ENCODE data around the gene PEX5L. TPM values are rescaled to one million over a fixed set of nuclear protein-coding genes. Genes with fewer than 3 reads are reported as not detected.

Gene PEX5L
- total and polyA plus RNA-seq, 4 experiments from 2014 or later, result 0.06 TPM; not detected in 3

GRCh38 chr3:179945569-179945968 lies 91.2 kb downstream of the PEX5L start:
- intact Hi-C loops (cut with micrococcal nuclease), result no loop called here
- CTCF ChIA-PET (ENCODE audit: partially characterized antibody), result interaction anchor here (0.8 kb wide), 1 partner anchor 13 kb away, joined by 3 read pairs; no protein-coding TSS in a partner anchor
- Histone ChIP-seq H3K27ac (ENCODE audit: low read depth, low read length) (no peak overlapping the region), H3K36me3 (ENCODE audit: insufficient read depth, low read length) (no peaks in the 10 kb centered on the region), H3K9me3 (ENCODE audit: control insufficient read depth in 1 of 2, low read length in 2 of 2) (no peaks in the 10 kb centered on the region), H3K4me3 (ENCODE audit: low read length in 2 of 2) (no peak overlapping the region), H3K4me1 (ENCODE audit: insufficient read depth, low read length) (no peaks in the 10 kb centered on the region), H3K27me3 (ENCODE audit: insufficient read depth, low read length) (no peaks in the 10 kb centered on the region)
- H3K9me3 Mint-ChIP-seq, result no peaks in the 10 kb centered on the region
- H3K27ac Mint-ChIP-seq, result no peak overlapping the region
- H3K4me3 Mint-ChIP-seq, result no peak overlapping the region
- peaks cover 0 to 2% (median 0%) of the 10 kb centered on the region in 4 donors for H3K4me1 Mint-ChIP-seq
- no peak for DNase-seq
- POLR2A ChIA-PET (ENCODE audit: partially characterized antibody), result no interaction called here
- peaks cover 8 to 19% of the 10 kb centered on the region in 2 donors for H3K27me3 Mint-ChIP-seq
- no peaks in the 10 kb centered on the region for H3K36me3 Mint-ChIP-seq

DNA sequence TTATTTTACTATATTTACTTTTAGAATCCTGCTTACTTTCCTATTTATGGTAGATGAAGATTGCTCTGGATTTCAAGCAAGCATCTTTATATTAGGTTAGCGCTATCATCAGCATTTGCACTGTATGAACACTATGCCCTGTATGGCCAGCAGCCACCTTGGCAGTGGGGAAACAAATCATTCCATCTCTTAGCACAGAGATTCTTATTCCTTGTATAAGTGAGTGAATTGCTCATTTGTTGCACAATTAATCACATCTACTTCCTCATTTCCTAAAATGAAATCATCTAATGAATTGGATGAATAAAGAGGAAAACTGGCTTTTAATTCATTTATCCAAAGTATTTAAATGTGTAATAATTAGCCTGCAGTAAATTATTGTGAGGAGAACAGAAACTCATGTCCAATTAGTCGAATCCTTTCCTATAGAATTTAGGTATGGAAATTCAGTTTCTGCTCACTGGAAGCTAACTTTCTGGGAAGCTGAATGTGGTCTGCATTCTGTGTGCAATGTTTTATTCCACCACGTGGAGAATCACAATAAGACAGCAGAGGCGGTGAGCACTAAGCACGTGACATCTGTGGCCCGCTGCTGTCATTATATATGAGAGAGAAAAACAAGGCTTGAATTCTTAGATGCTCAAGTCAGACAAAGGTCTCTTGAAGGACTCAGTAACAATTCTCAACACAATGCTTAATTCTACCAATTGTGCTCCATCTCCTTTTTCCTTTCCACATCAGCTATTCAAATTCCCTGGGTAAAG lies 93.4 kb downstream of the PEX5L start:
- H3K4me1 ChIP-seq (ENCODE audit: insufficient read depth, low read length), result no peaks in the 10 kb centered on the region
- ChIA-PET POLR2A (ENCODE audit: partially characterized antibody) (no interaction called here), CTCF (ENCODE audit: partially characterized antibody) (no interaction called here)
- intact Hi-C loops (cut with micrococcal nuclease), result no loop called here
- H3K4me3 Mint-ChIP-seq, result no peak overlapping the region
- no peaks in the 10 kb centered on the region for H3K36me3 Mint-ChIP-seq
- H3K27ac Mint-ChIP-seq, result no peak overlapping the region
- no peak overlapping the region for H3K4me3 ChIP-seq (ENCODE audit: low read length in 2 of 2)
- H3K9me3 Mint-ChIP-seq, result no peaks in the 10 kb centered on the region
- H3K9me3 ChIP-seq (ENCODE audit: control insufficient read depth in 1 of 2, low read length in 2 of 2), result no peaks in the 10 kb centered on the region
- H3K27me3 ChIP-seq (ENCODE audit: insufficient read depth, low read length), result no peaks in the 10 kb centered on the region
- no peaks in the 10 kb centered on the region for H3K36me3 ChIP-seq (ENCODE audit: insufficient read depth, low read length)
- DNase-seq, result no peak
- no peak overlapping the region for H3K27ac ChIP-seq (ENCODE audit: low read depth, low read length)
- H3K27me3 Mint-ChIP-seq, result peaks cover 5 to 17% of the 10 kb centered on the region in 2 donors
- H3K4me1 Mint-ChIP-seq, result peaks cover 0 to 2% (median 0%) of the 10 kb centered on the region in 4 donors

GRCh38 chr3:179942553-179943075 lies 94.1 kb downstream of the PEX5L start:
- Histone ChIP-seq H3K36me3 (ENCODE audit: insufficient read depth, low read length) (no peaks in the 10 kb centered on the region), H3K4me1 (ENCODE audit: insufficient read depth, low read length) (no peaks in the 10 kb centered on the region), H3K27ac (ENCODE audit: low read depth, low read length) (no peak overlapping the region), H3K9me3 (ENCODE audit: control insufficient read depth in 1 of 2, low read length in 2 of 2) (no peaks in the 10 kb centered on the region), H3K4me3 (ENCODE audit: low read length in 2 of 2) (no peak overlapping the region), H3K27me3 (ENCODE audit: insufficient read depth, low read length) (no peaks in the 10 kb centered on the region)
- Mint-ChIP-seq H3K27me3 (peaks cover 8 to 14% of the 10 kb centered on the region in 2 donors), H3K9me3 (peaks cover 0 to 2% (median 0%) of the 10 kb centered on the region in 8 donors), H3K27ac (no peak overlapping the region), H3K36me3 (no peaks in the 10 kb centered on the region), H3K4me3 (peak overlapping the region in 1 of 8 donors; percentile 51), H3K4me1 (peaks cover 0 to 2% (median 0%) of the 10 kb centered on the region in 4 donors)
- ChIA-PET POLR2A (ENCODE audit: partially characterized antibody) (no interaction called here), CTCF (ENCODE audit: partially characterized antibody) (no interaction called here)
- intact Hi-C loops (cut with micrococcal nuclease), result no loop called here
- DNase-seq, result no peak

DNA sequence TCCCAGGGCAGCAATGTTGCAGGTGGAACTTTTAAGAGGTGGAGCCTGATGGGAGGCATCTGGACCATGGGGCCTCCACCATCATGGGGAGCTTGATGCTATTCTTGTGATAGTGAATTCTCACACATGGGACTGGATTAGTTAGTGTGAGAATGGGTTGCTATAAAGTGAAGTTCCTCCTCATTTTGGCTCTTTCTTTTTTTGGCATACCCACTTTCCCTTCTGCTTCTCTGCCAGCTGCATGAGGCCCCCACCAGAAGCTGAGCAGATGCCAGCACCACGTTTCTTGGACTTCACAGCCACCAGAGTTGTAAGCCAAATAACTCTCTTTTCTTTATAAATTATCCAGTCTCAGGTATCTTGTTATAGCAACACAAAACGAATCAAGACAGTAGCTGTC lies 101.0 kb downstream of the PEX5L start:
- no peaks in the 10 kb centered on the region for H3K4me1 ChIP-seq (ENCODE audit: insufficient read depth, low read length)
- no peak for DNase-seq
- no peak overlapping the region for H3K4me3 ChIP-seq (ENCODE audit: low read length in 2 of 2)
- H3K27me3 Mint-ChIP-seq, result peaks cover 5% of the 10 kb centered on the region in 2 donors
- H3K4me1 Mint-ChIP-seq, result no peaks in the 10 kb centered on the region
- ChIA-PET POLR2A (ENCODE audit: partially characterized antibody) (no interaction called here), CTCF (ENCODE audit: partially characterized antibody) (no interaction called here)
- no peak overlapping the region for H3K27ac ChIP-seq (ENCODE audit: low read depth, low read length)
- H3K27me3 ChIP-seq (ENCODE audit: insufficient read depth, low read length), result no peaks in the 10 kb centered on the region
- H3K9me3 Mint-ChIP-seq, result peaks cover 0 to 2% (median 0%) of the 10 kb centered on the region in 8 donors
- no peak overlapping the region for H3K4me3 Mint-ChIP-seq
- intact Hi-C loops (cut with micrococcal nuclease), result no loop called here
- no peaks in the 10 kb centered on the region for H3K36me3 Mint-ChIP-seq
- no peak overlapping the region for H3K27ac Mint-ChIP-seq
- no peaks in the 10 kb centered on the region for H3K36me3 ChIP-seq (ENCODE audit: insufficient read depth, low read length)
- H3K9me3 ChIP-seq (ENCODE audit: control insufficient read depth in 1 of 2, low read length in 2 of 2), result no peaks in the 10 kb centered on the region

- no peaks in the 10 kb centered on the region for H3K27me3 ChIP-seq (ENCODE audit: insufficient read depth, low read length)
- H3K4me3 ChIP-seq (ENCODE audit: low read length in 2 of 2), result no peak overlapping the region
- no peaks in the 10 kb centered on the region for H3K4me1 ChIP-seq (ENCODE audit: insufficient read depth, low read length)
- Mint-ChIP-seq H3K4me1 (no peaks in the 10 kb centered on the region), H3K9me3 (peaks cover 0 to 2% (median 0%) of the 10 kb centered on the region in 8 donors), H3K27me3 (peaks cover 4 to 7% of the 10 kb centered on the region in 2 donors), H3K36me3 (no peaks in the 10 kb centered on the region), H3K27ac (no peak overlapping the region), H3K4me3 (no peak overlapping the region)
- DNase-seq, result no peak
- no peaks in the 10 kb centered on the region for H3K9me3 ChIP-seq (ENCODE audit: control insufficient read depth in 1 of 2, low read length in 2 of 2)
- POLR2A ChIA-PET (ENCODE audit: partially characterized antibody), result no interaction called here
- intact Hi-C loops (cut with micrococcal nuclease), result no loop called here
- H3K36me3 ChIP-seq (ENCODE audit: insufficient read depth, low read length), result no peaks in the 10 kb centered on the region
- H3K27ac ChIP-seq (ENCODE audit: low read depth, low read length), result no peak overlapping the region
- CTCF ChIA-PET (ENCODE audit: partially characterized antibody), result no interaction called here
Measured at GRCh38 chr3:179933914-179934313, 102.8 kb downstream of the PEX5L start.

DNA sequence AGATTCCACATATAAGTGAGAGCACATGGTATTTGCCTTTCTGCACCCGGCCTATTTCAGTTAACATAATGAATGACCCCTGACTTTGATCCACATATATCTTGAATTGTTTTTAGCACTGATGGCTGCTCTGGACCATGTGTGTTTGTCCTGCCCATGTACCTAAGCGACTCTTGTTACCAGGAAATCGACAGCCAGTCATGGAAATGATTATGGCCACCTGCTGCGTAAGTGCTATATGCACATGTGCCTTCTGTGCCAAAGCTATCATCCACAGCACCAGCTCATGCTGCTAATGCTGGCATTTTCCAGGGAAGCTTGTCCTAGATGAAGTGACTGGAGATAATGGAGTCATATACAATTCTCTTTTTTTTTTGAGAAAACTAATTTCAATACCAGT lies 103.7 kb downstream of the PEX5L start:
- no peaks in the 10 kb centered on the region for H3K36me3 Mint-ChIP-seq
- no peak overlapping the region for H3K27ac Mint-ChIP-seq
- H3K4me3 Mint-ChIP-seq, result no peak overlapping the region
- Histone ChIP-seq H3K9me3 (ENCODE audit: control insufficient read depth in 1 of 2, low read length in 2 of 2) (no peaks in the 10 kb centered on the region), H3K4me3 (ENCODE audit: low read length in 2 of 2) (no peak overlapping the region), H3K4me1 (ENCODE audit: insufficient read depth, low read length) (no peaks in the 10 kb centered on the region), H3K27me3 (ENCODE audit: insufficient read depth, low read length) (no peaks in the 10 kb centered on the region), H3K36me3 (ENCODE audit: insufficient read depth, low read length) (no peaks in the 10 kb centered on the region), H3K27ac (ENCODE audit: low read depth, low read length) (no peak overlapping the region)
- H3K4me1 Mint-ChIP-seq, result no peaks in the 10 kb centered on the region
- intact Hi-C loops (cut with micrococcal nuclease), result no loop called here
- peaks cover 4 to 7% of the 10 kb centered on the region in 2 donors for H3K27me3 Mint-ChIP-seq
- no peak for DNase-seq
- H3K9me3 Mint-ChIP-seq, result peaks cover 0 to 2% (median 0%) of the 10 kb centered on the region in 8 donors
- ChIA-PET POLR2A (ENCODE audit: partially characterized antibody) (no interaction called here), CTCF (ENCODE audit: partially characterized antibody) (interaction anchor here (1.2 to 1.5 kb wide), 2 partner anchors 8 to 13 kb away, joined by 3 read pairs; no protein-coding TSS in a partner anchor)

DNA sequence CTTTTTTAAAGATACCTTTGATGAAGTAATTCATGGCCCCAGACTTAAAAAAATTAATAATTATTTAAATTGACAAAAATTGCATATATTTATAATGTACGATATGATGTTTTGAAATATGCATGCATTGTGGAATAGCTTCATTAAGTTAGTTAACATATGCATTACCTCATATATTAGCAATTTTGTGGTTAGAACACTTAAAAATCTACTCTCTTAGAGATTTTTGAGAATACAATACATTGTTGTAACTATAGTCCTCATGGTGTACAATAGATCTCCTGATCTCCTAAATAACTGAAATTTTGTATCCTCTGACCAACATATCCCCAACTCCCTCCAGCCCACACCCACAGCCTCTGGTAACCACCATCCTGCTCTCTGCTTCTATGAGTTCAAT lies 104.1 kb downstream of the PEX5L start:
- Mint-ChIP-seq H3K4me3 (no peak overlapping the region), H3K4me1 (no peaks in the 10 kb centered on the region), H3K36me3 (no peaks in the 10 kb centered on the region), H3K9me3 (no peaks in the 10 kb centered on the region), H3K27ac (no peak overlapping the region), H3K27me3 (peaks cover 4% of the 10 kb centered on the region in 2 donors)
- CTCF ChIA-PET (ENCODE audit: partially characterized antibody), result interaction anchor here (1.2 to 1.5 kb wide), 2 partner anchors 9 to 13 kb away, joined by 3 read pairs; no protein-coding TSS in a partner anchor
- Histone ChIP-seq H3K9me3 (ENCODE audit: control insufficient read depth in 1 of 2, low read length in 2 of 2) (no peaks in the 10 kb centered on the region), H3K4me1 (ENCODE audit: insufficient read depth, low read length) (no peaks in the 10 kb centered on the region), H3K27me3 (ENCODE audit: insufficient read depth, low read length) (no peaks in the 10 kb centered on the region), H3K27ac (ENCODE audit: low read depth, low read length) (no peak overlapping the region), H3K36me3 (ENCODE audit: insufficient read depth, low read length) (no peaks in the 10 kb centered on the region), H3K4me3 (ENCODE audit: low read length in 2 of 2) (no peak overlapping the region)
- intact Hi-C loops (cut with micrococcal nuclease), result no loop called here
- DNase-seq, result no peak
- POLR2A ChIA-PET (ENCODE audit: partially characterized antibody), result no interaction called here
